HepG2 (cell line): ENCODE results near the gene OR4E1. TPM values are rescaled to one million over a fixed set of nuclear protein-coding genes. Genes with fewer than 3 reads are reported as not detected.

Source experiments
- ATAC-seq: fragments of 200-7000 bp; cut with Tn5 transposase; 3 replicates; pipeline ENCODE4 v1.9.1; 2020; ENCODE audit warnings: mild to moderate bottlenecking, moderate library complexity
- BruUV-seq: library from RNA; stranded (reverse); fragments of 400-500 nt; replicated peaks from 2 replicates; lab custom pipeline; 2021; lab: Mats Ljungman, UMichigan
- CTCF ChIA-PET: fragments of 300-600 bp; formaldehyde crosslinking; extraction: SDS; loops from one replicate; lab custom pipeline; 2021; ENCODE audit warnings: low total read pairs, inconsistent platforms, low intra/inter-chr PET ratio; lab: Yijun Ruan, JAX
- POLR2A ChIA-PET: fragments of 350-600 bp; sonication (Branson Sonifier 250); formaldehyde crosslinking; loops from one replicate; lab custom pipeline; 2020; ENCODE audit warnings: antibody characterized with exemption, inconsistent platforms; lab: Yijun Ruan, JAX
- DNase-seq: peaks from one replicate; pipeline ENCODE4 v3.0.0-alpha.2; 2015; ENCODE audit warnings: low spot score
- FAIRE-seq: peaks from 3 replicates; lab custom pipeline; 2011; peaks lifted over from hg19 to GRCh38; lab: Jason Lieb, UNC
- H2AFZ ChIP-seq: one replicate; pipeline ENCODE4 v1.6.1; 2011; ENCODE audit warnings: low read length, inconsistent platforms
- H3K27ac ChIP-seq: fragments of 300-600 bp; 3 replicates; pipeline ENCODE4 v1.8.0; 2011; ENCODE audit warnings: mixed run types, mild to moderate bottlenecking, mixed read lengths, low read length, inconsistent platforms; ENCODE audit not compliant: insufficient read depth; ENCODE audit errors: extremely low read length
- H3K27me3 ChIP-seq, 2 experiments: fragments of 200-600 bp in 1 of 2; 2 replicates in 1 of 2; 3 replicates in 1 of 2; pipeline versions ENCODE4 v1.6.0 to v1.8.0; 2011; ENCODE audit warnings: low read length in 2 of 2, mild to moderate bottlenecking in 2 of 2, moderate library complexity in 2 of 2, inconsistent platforms in 1 of 2; ENCODE audit not compliant: insufficient read depth in 2 of 2, control insufficient read depth in 1 of 2
- H3K36me3 ChIP-seq, 2 experiments: fragments of 200-600 bp in 1 of 2; replicated peaks in 1 of 2; 2 replicates in 1 of 2; 3 replicates in 1 of 2; pipeline versions ENCODE4 v1.5.1 to v1.8.0; 2011; ENCODE audit warnings: low read length in 2 of 2, inconsistent platforms in 1 of 2; ENCODE audit not compliant: insufficient read depth in 2 of 2, control insufficient read depth in 1 of 2
- H3K4me1 ChIP-seq: 2 replicates; pipeline ENCODE4 v1.5.1; 2012; ENCODE audit warnings: low read length, inconsistent platforms; ENCODE audit not compliant: insufficient read depth
- H3K4me2 ChIP-seq: 2 replicates; pipeline ENCODE4 v1.6.0; 2011; ENCODE audit warnings: low read depth, low read length, inconsistent platforms
- H3K4me3 ChIP-seq, 3 experiments: fragments of 200-600 bp in 1 of 3; sonication (generic), shearing (Covaris generic) in 1 of 3; replicated peaks in 1 of 3; 2 replicates each; pipeline ENCODE4 v1.5.1; 2011 to 2016; ENCODE audit warnings: low read length in 3 of 3, inconsistent platforms in 2 of 3, low read depth in 2 of 3, mild to moderate bottlenecking in 2 of 3, control low read depth in 1 of 3, mixed read lengths in 1 of 3; ENCODE audit not compliant: insufficient read depth in 1 of 3
- H3K79me2 ChIP-seq: one replicate; pipeline ENCODE4 v1.6.1; 2011; ENCODE audit warnings: low read length, inconsistent platforms; ENCODE audit not compliant: insufficient read depth
- H3K9ac ChIP-seq: 2 replicates; pipeline ENCODE4 v1.6.0; 2011; ENCODE audit warnings: mild to moderate bottlenecking, low read depth, low read length, inconsistent platforms; ENCODE audit not compliant: insufficient read depth
- H3K9me3 ChIP-seq: 2 replicates; pipeline ENCODE4 v1.5.1; 2012; ENCODE audit warnings: mild to moderate bottlenecking, low read length
- H4K20me1 ChIP-seq: 2 replicates; pipeline ENCODE4 v1.6.0; 2011; ENCODE audit warnings: inconsistent platforms, mild to moderate bottlenecking, low read length, moderate library complexity; ENCODE audit not compliant: insufficient read depth
- CREB1 ChIP-seq, 2 experiments: fragments of 450-650 bp in 1 of 2; IDR thresholded peaks; 2 replicates each; pipeline ENCODE4 v1.6.1; 2016 to 2017; ENCODE audit warnings: control low read depth in 1 of 2, mild to moderate bottlenecking in 1 of 2, missing compliant biosample characterization in 1 of 2, missing genetic modification characterization in 1 of 2
- FOSL2 ChIP-seq: sonication (generic); formaldehyde crosslinking; IDR thresholded peaks from 2 replicates; pipeline ENCODE4 v1.4.0; 2020; ENCODE audit warnings: missing genetic modification reagents
- KDM5A ChIP-seq: fragments of 200-600 bp; sonication (generic); IDR thresholded peaks from 2 replicates; pipeline ENCODE4 v1.7.0; 2018; ENCODE audit warnings: antibody characterized with exemption, mild to moderate bottlenecking, low read length, borderline replicate concordance
- ZNF136 ChIP-seq: sonication (generic); formaldehyde crosslinking; IDR thresholded peaks from 2 replicates; pipeline ENCODE4 v1.8.1; 2022; ENCODE audit warnings: low read depth, mild to moderate bottlenecking, moderate library complexity, missing genetic modification reagents
- ZNF280D ChIP-seq: sonication (generic); formaldehyde crosslinking; IDR thresholded peaks from 2 replicates; pipeline ENCODE4 v1.5.1; 2020; ENCODE audit warnings: mild to moderate bottlenecking, missing genetic modification reagents
- ZNF629 ChIP-seq: sonication (generic); formaldehyde crosslinking; conservative IDR thresholded peaks from 2 replicates; pipeline ENCODE4 v1.5.0; 2020; ENCODE audit warnings: missing genetic modification reagents
- WGBS: methylation state at CpG from one replicate; pipeline ENCODE4 v1.1.6; 2017; ENCODE audit warnings: low lambda C conversion rate; 5-methylcytosine and 5-hydroxymethylcytosine counted together
- in situ Hi-C: cut with HindIII; loops from 2 replicates; pipeline ENCODE4 v1.10.0; 2017; ENCODE audit warnings: low pct_unique_long_range_greater_than_20kb; ENCODE audit not compliant: extremely low pct_ligation_motif_present
- intact Hi-C: fragments of 100-400 bp; cut with micrococcal nuclease; formaldehyde crosslinking; loops from one replicate; pipeline ENCODE4 v1.10.0; 2022; ENCODE audit not compliant: unreplicated experiment
- polyA plus RNA-seq, 8 experiments: library from polyadenylated mRNA; depleted of rRNA in 3 of 8; stranded (reverse) in 7 of 8; unstranded in 1 of 8; fragments of >200 nt; fragmentation: Illumina TruSeq in 4 of 8; extraction: Trizol in 4 of 8; gene quantifications; 2 replicates each; pipeline versions ENCODE4 v1.2.1 to v1.2.3, GENCODE V29; 2011 to 2016; ENCODE audit warnings: low read depth in 4 of 8, missing spikeins in 1 of 8, mixed read lengths in 1 of 8; ENCODE audit not compliant: insufficient read depth in 1 of 8
- total RNA-seq, 5 experiments: library from RNA; depleted of rRNA; stranded (reverse); fragments of >200 nt; fragmentation: Illumina TruSeq; extraction: Trizol; gene quantifications; 2 replicates each; pipeline ENCODE4 v1.2.3, GENCODE V29; 2016; ENCODE audit warnings: low read depth in 1 of 5

Gene OR4E1
- total and polyA plus RNA-seq, 2 of the 13 experiments (the other 11 are each of a cell fraction or from before 2014, with no cell fraction given), result not detected

DNA sequence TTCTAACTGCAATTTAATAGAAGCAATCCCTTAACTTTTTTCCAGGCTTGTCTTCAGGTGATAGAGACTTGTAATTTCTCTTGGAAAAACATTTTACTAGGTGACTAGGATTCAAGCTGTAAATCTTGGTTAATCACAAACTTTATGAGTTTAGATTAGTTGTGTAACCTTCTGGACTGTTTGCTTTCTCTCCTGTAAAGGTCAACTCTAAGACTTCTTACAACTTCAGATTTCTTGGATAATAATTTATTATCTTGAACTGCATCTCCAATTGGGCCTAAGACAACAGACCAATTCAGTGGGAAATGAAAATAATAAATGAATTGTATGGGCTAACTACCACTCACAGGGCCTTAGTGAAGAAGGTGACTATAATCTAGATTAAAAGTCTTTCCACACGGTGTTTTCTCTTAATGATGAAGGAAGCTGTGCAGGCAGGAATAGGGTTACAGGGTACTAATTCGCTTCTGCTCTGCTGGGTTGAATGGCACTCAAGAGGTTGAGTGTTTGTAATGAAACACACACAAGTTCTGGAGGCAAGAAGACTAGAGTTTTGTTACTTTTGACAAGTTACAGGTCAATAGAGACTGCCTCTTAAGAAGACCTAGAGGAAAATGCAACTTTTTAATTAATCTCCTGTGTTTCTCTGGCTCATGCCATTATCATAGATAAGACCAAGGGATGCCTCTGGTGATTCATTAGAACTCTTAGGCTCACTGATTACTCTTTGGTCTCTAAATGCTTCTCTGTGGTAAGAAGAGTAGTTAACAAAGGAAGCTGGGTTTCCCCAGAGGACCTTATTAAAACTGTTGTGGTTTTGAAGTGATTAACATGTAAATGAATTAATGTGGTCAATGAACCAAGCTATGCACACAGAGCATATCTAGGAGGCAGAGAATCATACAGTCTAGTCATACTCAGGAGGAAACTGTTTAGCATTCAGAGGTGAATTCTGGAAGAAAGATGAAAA, 30.0 kb upstream of the OR4E1 start (continued):
- TF ChIP-seq ZNF280D (CRISPR knock-in tag) (no peak), KDM5A (no peak), FOSL2 (CRISPR knock-in tag) (no peak)
- TF ChIP-seq, all 625 proteins: peak for 0

DNA sequence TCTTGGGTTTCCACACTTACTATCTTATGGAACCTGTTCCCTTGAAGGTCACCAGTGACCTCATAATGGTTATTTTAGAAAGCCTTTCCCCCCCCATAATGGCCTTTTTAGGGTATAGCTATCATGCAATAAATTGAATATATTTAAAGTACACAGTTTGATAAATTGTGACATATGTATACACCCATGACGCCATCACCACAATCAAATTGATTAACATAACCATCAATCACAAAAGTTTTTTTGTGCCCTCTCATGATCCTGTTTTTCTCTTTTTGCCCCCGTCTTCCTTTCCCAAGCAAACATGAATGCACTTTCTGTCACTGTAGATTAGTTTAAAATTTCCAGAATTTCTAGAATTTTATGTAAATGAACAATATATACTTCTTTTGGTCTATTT, 28.7 kb upstream of the OR4E1 start:
- CTCF ChIA-PET, result no interaction called here
- Histone ChIP-seq H3K79me2 (no peaks in the 10 kb centered on the region), H4K20me1 (no peaks in the 10 kb centered on the region), H3K36me3 (no peaks in the 10 kb centered on the region), H3K27me3 (no peaks in the 10 kb centered on the region), H3K27ac (no peak overlapping the region), H3K4me2 (no peak overlapping the region), H3K4me1 (no peaks in the 10 kb centered on the region), H3K9me3 (no peaks in the 10 kb centered on the region), H2AFZ (no peak overlapping the region), H3K4me3 (no peak overlapping the region), H3K9ac (no peak overlapping the region)
- WGBS, result 2% methylated on average over 2 of the region's 2 CpGs
- POLR2A ChIA-PET, result no interaction called here
- no peak for TF ChIP-seq ZNF629 (CRISPR knock-in tag)
- no peak for TF ChIP-seq ZNF136
- TF ChIP-seq CREB1 (IDR thresholded peaks at IDR 0.05), result peak; percentile 61; the same call in 1 of the 2 replicates
- no peak for TF ChIP-seq CREB1 (CRISPR knock-in tag; IDR thresholded peaks at IDR 0.05)
- intact Hi-C loops (no loop called here), in situ Hi-C loops (loop anchor here (25.0 kb wide), 1 partner anchor 90 kb away; no protein-coding TSS in a partner anchor)
- no peak for DNase-seq
- no TSS peak for BruUV-seq
- ATAC-seq, result no peak
- FAIRE-seq, result no peak
